ENCODE measurements around the gene TRNAU1AP. TPM values are rescaled to one million over a fixed set of nuclear protein-coding genes. Genes with fewer than 3 reads are reported as not detected.

The TRNAU1AP gene
- total and polyA plus RNA-seq, 2 donors (not counting 1 experiment from before 2014, with no cell fraction given): 25.1 to 31.7 TPM

DNA sequence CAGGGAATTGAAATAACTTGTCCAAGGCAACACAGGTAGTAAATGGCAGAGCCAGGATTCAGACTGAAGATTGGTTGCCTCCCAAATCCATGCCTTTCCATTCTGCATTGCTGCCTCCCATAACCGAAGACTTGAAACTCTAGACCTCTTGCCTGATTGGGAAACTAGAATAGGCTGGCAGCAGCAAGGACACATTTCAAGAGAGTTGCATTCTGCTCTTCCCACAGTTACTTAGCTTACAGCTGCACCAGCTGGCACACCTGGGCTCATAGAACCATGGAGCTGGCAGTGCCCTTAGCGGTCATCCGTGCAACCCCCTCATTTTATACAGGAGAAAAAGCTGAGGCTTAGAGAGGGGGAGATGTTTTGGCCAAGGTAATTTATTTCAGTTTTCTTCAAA is 8.0 kb downstream of the TRNAU1AP start:
- H3K4me2 ChIP-seq (ENCODE audit: extremely low read depth, insufficient read depth, low read length): no peak overlapping the region
- H3K4me1 ChIP-seq (ENCODE audit: control insufficient read depth, extremely low read depth, insufficient read depth, low read length): no peaks in the 10 kb centered on the region
- no peaks in the 10 kb centered on the region for H3K27me3 ChIP-seq (ENCODE audit: control insufficient read depth, insufficient read depth, low read length)
- no peak for DNase-seq (ENCODE audit: low read depth in 2 of 2)
- no peak overlapping the region for H3K9ac ChIP-seq (ENCODE audit: insufficient read depth, low read length)
- no peaks in the 10 kb centered on the region for H3K9me3 ChIP-seq (ENCODE audit: control insufficient read depth, insufficient read depth, low read depth, low read length)
- H2AFZ ChIP-seq (ENCODE audit: low read length): no peak overlapping the region
- peaks cover 18% of the 10 kb centered on the region for H3K36me3 ChIP-seq (ENCODE audit: control insufficient read depth, insufficient read depth, low read length)
- no peaks in the 10 kb centered on the region for H4K20me1 ChIP-seq (ENCODE audit: control insufficient read depth, extremely low read depth, insufficient read depth, low read length)
- no peak overlapping the region for H3K4me3 ChIP-seq (replicated peaks in 1 of 4; ENCODE audit: control extremely low read depth in 1 of 4, insufficient read depth in 1 of 4, low read depth in 3 of 4, low read length in 4 of 4)
- no peak overlapping the region for H3K27ac ChIP-seq (ENCODE audit: insufficient read depth, low read length)
- TF ChIP-seq, protein P1, sequence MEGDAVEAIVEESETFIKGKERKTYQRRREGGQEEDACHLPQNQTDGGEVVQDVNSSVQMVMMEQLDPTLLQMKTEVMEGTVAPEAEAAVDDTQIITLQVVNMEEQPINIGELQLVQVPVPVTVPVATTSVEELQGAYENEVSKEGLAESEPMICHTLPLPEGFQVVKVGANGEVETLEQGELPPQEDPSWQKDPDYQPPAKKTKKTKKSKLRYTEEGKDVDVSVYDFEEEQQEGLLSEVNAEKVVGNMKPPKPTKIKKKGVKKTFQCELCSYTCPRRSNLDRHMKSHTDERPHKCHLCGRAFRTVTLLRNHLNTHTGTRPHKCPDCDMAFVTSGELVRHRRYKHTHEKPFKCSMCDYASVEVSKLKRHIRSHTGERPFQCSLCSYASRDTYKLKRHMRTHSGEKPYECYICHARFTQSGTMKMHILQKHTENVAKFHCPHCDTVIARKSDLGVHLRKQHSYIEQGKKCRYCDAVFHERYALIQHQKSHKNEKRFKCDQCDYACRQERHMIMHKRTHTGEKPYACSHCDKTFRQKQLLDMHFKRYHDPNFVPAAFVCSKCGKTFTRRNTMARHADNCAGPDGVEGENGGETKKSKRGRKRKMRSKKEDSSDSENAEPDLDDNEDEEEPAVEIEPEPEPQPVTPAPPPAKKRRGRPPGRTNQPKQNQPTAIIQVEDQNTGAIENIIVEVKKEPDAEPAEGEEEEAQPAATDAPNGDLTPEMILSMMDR (conservative IDR thresholded peaks at IDR 0.05 in 1 of 2, IDR thresholded peaks at IDR 0.05 in 1 of 2; ENCODE audit: low read depth in 1 of 2, low read length in 2 of 2): no peak
- no peak for TF ChIP-seq EZH2 (IDR thresholded peaks at IDR 0.05; ENCODE audit: low read length, missing control alignments)
- no peaks in the 10 kb centered on the region for H3K79me2 ChIP-seq (ENCODE audit: control insufficient read depth, insufficient read depth, low read length)

DNA sequence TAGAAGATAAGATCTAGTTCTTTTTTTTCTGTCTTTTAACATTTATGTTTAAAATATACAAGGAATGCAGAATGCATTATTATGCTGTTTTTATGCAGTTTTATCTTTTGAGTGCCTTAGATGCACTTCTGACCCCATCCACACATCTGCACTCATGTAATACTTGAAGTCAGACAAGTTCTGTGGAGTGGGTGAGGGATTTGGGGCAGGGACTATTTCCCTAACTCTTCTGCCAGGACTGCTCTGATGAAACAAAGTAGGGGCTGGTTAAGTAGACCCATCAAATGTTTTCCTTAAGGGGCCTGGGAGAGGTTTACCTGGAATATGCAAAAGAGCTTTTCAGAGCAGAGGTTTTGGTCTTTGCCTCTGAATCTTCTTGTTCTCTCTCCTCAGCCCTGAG is 11.4 kb downstream of the TRNAU1AP start:
- Histone ChIP-seq H3K4me1 (ENCODE audit: control insufficient read depth, extremely low read depth, insufficient read depth, low read length) (no peaks in the 10 kb centered on the region), H3K27me3 (ENCODE audit: control insufficient read depth, insufficient read depth, low read length) (no peaks in the 10 kb centered on the region), H3K4me2 (ENCODE audit: extremely low read depth, insufficient read depth, low read length) (no peak overlapping the region), H4K20me1 (ENCODE audit: control insufficient read depth, extremely low read depth, insufficient read depth, low read length) (no peaks in the 10 kb centered on the region), H3K4me3 (replicated peaks in 1 of 4; ENCODE audit: control extremely low read depth in 1 of 4, insufficient read depth in 1 of 4, low read depth in 3 of 4, low read length in 4 of 4) (no peak overlapping the region), H3K9ac (ENCODE audit: insufficient read depth, low read length) (no peak overlapping the region), H3K36me3 (ENCODE audit: control insufficient read depth, insufficient read depth, low read length) (peaks cover 20% of the 10 kb centered on the region), H3K79me2 (ENCODE audit: control insufficient read depth, insufficient read depth, low read length) (no peaks in the 10 kb centered on the region), H2AFZ (ENCODE audit: low read length) (no peak overlapping the region), H3K27ac (ENCODE audit: insufficient read depth, low read length) (no peak overlapping the region), H3K9me3 (ENCODE audit: control insufficient read depth, insufficient read depth, low read depth, low read length) (no peaks in the 10 kb centered on the region)
- TF ChIP-seq, protein P1 (conservative IDR thresholded peaks at IDR 0.05 in 1 of 2, IDR thresholded peaks at IDR 0.05 in 1 of 2; ENCODE audit: low read depth in 1 of 2, low read length in 2 of 2): no peak
- no peak for TF ChIP-seq EZH2 (IDR thresholded peaks at IDR 0.05; ENCODE audit: low read length, missing control alignments)
- no peak for DNase-seq (ENCODE audit: low read depth in 2 of 2)

DNA sequence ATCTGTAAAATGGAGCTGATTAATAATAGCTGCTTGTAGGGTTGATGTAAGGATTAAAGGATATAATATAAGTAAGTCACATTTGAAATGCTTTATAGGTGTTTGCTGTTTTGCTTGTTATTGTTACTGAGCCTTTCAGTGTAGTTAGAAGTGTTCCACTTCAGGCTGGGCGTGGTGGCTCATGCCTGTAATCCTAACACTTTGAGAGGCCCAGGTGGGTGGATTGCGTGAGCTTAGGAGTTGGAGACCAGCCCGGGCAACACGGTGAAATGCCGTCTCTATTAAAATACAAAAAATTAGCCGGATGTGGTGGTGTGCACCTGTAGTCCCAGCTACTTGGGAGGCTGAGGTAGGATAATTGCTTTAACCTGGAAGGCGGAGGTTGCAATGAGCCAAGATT is 12.2 kb downstream of the TRNAU1AP start:
- H3K36me3 ChIP-seq (ENCODE audit: control insufficient read depth, insufficient read depth, low read length): peaks cover 20% of the 10 kb centered on the region
- no peak for DNase-seq (ENCODE audit: low read depth in 2 of 2)

More for the DNA sequence above, 12.2 kb downstream of the TRNAU1AP start:
- Histone ChIP-seq H3K4me3 (replicated peaks in 1 of 4; ENCODE audit: control extremely low read depth in 1 of 4, insufficient read depth in 1 of 4, low read depth in 3 of 4, low read length in 4 of 4) (no peak overlapping the region), H3K4me2 (ENCODE audit: extremely low read depth, insufficient read depth, low read length) (no peak overlapping the region), H3K9me3 (ENCODE audit: control insufficient read depth, insufficient read depth, low read depth, low read length) (no peaks in the 10 kb centered on the region), H3K4me1 (ENCODE audit: control insufficient read depth, extremely low read depth, insufficient read depth, low read length) (no peaks in the 10 kb centered on the region), H3K79me2 (ENCODE audit: control insufficient read depth, insufficient read depth, low read length) (no peaks in the 10 kb centered on the region), H3K27me3 (ENCODE audit: control insufficient read depth, insufficient read depth, low read length) (no peaks in the 10 kb centered on the region), H3K9ac (ENCODE audit: insufficient read depth, low read length) (no peak overlapping the region), H2AFZ (ENCODE audit: low read length) (no peak overlapping the region), H4K20me1 (ENCODE audit: control insufficient read depth, extremely low read depth, insufficient read depth, low read length) (no peaks in the 10 kb centered on the region), H3K27ac (ENCODE audit: insufficient read depth, low read length) (no peak overlapping the region)
- TF ChIP-seq, protein P1 (conservative IDR thresholded peaks at IDR 0.05 in 1 of 2, IDR thresholded peaks at IDR 0.05 in 1 of 2; ENCODE audit: low read depth in 1 of 2, low read length in 2 of 2): no peak
- no peak for TF ChIP-seq EZH2 (IDR thresholded peaks at IDR 0.05; ENCODE audit: low read length, missing control alignments)

Data from fibroblast of lung (primary cell).